GM19438 (cell line): Measurements from ENCODE around the gene PTX4.

Source experiments
- ATAC-seq: cut with Tn5 transposase; IDR thresholded peaks from one replicate; pipeline ENCODE4 v1.9.1; 2021; ENCODE audit warnings: low read depth; ENCODE audit not compliant: unreplicated experiment

The PTX4 gene

DNA sequence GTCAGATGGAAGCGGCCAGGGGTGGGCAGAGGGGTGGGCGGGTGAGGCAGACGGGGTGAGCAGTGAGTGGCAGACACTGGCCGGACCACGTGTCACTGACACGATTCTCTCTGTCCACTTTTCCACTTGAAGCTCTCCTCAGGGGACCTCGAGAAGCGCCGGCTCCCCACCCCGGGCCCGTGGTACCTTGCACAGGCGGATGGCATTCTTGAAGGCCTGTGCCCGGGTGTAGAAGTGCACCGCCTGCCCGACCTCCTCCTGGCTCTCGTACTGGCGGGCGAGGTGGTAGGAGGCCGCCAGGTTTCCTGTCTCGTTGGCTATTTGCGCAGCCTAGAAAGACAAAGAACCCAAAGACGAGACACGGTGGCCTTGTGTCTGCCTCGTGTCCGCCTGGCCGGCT lies 35.6 kb upstream of the PTX4 start:
- ATAC-seq = no peak

- no peak for ATAC-seq
These were observed 35.0 kb upstream of the PTX4 start for GRCh38 chr16:1523581-1524245.

DNA sequence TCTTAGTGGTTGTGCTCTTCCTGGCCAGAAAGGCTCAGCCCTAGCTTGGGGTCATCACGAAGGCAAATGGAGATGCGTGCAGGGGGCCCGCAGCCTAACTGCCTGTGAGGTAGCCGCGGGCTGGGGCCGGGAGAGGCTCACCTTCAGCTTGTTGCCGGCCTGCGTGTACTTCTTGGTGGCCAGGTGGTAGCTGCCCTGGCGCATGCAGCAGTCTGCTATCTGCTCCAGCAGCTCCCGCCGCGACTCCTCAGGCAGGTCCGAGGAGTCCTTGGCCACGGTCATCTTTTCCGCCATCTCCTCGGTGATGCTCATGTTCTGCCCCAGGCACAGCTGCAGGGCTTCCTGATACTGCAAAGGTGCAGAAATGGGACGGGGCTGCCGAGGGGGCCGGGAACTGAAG lies 31.7 kb upstream of the PTX4 start:
- no peak for ATAC-seq

DNA sequence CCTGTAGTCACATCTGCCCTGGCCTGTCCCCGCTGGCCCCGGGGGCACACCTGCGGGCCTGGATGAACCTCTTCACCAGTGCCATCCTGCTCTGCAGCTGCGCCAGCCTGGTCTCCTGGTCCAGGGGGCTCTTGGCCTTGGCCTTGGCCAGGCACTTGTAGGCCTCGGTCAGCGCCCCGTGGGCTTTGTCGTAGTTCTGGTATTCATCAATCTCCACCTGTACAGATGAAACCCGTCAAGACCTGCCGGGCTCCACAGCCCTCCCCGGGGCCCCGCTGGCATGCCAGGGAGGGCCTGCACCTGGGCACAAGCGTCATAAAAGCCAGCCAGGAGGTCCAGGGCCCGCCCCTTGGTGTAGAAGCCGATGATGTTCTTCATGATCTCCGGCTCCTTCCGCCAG lies 31.1 kb upstream of the PTX4 start:
- ATAC-seq = no peak

GRCh38 chr16:1518626-1519135 lies 29.9 kb upstream of the PTX4 start:
- ATAC-seq = no peak

- no peak for ATAC-seq
These were observed 25.8 kb upstream of the PTX4 start for GRCh38 chr16:1514507-1514906.

DNA sequence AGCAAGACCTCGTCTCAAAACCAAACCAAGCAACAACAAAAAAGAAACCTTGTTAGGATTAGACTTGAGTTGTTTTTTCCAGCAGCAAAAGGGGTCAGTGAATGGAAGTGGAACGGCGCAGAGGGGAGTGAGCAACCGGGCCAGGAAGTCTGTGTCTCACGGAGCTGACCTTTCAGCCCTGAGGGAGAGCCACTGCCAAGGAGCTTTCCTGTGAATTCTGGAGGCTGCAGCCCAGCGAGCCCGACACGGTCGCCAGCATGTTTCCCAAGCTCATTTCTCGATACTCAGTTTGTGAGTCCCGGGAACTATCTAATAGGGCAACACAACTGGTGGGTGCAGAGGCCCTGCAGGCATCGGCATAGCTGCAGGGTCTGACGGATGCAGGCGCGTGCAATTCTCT lies 24.0 kb upstream of the PTX4 start:
- no peak for ATAC-seq

GRCh38 chr16:1511662-1512569 lies 23.2 kb upstream of the PTX4 start:
- ATAC-seq = no peak

DNA sequence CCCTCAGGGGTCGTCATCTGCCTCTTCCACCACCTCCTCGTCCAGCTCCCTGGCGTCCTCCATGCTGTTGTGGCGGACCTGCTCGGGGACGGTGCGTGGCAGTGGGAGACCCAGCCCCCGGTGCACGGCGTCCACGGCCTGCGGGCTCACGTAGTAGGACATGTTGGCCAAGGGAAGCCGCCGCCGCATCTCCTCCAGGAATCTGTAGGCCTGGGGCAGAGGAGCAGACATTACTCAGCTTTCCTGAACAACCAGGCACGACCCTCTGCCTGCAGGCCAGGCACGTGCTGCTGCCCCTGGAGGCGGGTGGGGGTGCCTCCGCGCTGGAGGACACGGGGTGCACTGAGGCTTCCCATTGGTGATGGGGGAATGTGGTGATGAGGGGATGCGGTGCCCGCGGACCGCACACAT lies 22.2 kb upstream of the PTX4 start:
- no peak for ATAC-seq

- no peak for ATAC-seq
These were observed 21.5 kb upstream of the PTX4 start for GRCh38 chr16:1510272-1510671.

GRCh38 chr16:1509307-1510221 lies 20.8 kb upstream of the PTX4 start:
- no peak for ATAC-seq

DNA sequence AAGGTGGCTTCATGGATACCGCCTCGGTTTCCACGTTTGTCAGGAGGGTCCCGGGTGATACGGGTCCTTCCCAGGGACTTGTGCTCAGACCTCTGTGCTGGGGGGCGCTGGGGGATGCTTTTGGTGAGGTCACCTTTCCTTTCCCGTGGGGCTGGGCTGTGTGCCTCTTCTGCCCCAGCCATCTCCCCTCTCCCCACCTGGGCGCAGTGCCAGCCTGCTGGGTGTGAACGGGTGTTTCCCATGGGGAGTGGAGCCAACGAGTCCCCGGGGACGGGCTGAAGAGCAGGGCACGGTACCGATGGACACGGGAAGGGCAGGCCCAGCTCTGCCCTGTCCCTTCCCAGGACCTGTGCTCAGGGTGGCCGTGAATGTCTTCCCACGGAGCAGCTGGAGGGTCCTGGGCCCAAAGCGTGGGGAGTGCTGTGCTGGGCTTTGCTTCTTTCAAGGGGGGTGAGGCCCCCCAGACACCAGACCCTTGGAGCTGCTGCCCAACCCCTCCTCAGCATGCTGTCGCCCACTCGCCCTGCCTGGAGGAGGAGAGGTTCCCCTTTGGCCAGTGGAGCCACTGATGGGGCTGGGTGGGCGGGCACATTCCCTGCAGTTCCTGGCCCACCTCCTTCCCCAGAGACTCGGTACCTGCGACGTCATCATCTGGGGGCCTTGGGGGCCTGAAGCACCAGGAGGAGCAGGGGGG lies 19.9 kb upstream of the PTX4 start:
- no peak for ATAC-seq

DNA sequence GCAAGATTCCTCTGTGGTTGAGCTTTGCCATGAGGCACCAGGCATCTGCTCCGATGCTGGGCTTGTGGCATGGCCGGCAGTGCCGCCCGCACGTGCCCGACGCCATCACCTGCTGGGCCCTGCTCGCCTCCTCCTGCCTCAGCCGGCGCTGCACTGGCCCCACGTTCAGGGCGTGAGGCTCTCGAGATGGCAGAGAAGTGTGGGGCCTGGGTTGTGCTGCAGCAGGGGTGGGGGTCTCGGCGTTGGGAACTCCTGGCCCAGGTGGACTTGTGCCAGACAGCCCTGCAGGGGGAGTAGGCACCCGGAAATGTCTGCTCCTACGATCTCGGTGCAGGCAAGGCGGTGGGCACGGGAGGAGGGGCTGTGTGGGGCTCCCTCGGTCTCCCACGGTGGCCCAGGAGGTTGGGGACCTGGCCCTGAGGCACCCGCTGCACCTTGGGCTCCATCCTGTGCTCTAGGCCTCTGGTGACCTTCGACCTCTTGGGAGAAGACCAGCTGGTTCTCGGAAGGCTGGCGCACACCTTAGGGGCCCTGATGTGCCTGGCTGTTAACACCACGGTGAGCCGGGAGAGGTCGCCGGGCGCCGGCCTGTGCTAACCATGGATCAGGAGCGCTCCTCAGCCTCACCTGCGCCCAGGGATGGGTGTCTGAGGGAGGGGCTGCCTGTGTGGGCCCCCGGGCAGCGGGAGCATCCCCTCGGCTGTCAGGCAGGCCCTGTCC lies 17.9 kb upstream of the PTX4 start:
- ATAC-seq = no peak

GRCh38 chr16:1505912-1506311 lies 17.2 kb upstream of the PTX4 start:
- no peak for ATAC-seq

DNA sequence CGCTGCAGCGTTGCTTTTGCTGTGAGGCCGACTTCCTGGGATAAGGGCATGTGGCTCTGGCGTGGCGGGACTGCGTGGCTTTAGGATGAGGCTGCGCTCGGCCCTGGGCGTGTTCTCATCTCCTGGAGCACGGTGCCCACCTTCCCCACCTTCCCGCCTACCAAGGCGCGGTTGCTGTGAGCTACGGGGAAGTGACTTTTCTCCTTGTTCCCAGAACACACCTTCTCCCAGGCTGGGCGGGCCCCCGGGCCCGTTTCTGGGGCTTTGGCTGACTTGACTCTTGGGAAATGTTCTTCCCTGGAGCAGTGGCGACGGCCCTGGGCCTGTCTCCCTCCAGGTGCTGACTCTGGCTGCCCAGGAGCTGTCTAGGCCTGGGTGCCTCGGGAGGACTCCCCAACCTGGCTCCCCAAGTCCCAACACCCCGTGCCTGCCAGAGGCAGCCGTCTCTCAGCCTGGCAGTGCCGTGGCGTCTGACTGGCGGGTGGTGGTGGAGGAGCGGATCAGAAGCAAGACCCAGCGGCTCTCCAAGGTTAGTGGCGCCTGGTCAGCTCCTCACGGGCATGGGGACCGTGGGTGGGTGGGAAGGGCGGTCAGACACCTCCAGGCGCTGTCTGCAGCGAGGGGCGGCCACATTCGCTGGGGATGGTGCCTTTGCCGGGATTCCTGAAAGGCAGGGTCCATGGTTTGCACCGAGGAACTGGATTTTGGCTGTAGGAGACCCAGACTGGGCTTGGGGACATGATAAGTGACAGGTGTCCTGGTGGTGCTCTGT lies 16.5 kb upstream of the PTX4 start:
- ATAC-seq = no peak

- no peak for ATAC-seq
These were observed 14.6 kb upstream of the PTX4 start for GRCh38 chr16:1503110-1503955.

DNA sequence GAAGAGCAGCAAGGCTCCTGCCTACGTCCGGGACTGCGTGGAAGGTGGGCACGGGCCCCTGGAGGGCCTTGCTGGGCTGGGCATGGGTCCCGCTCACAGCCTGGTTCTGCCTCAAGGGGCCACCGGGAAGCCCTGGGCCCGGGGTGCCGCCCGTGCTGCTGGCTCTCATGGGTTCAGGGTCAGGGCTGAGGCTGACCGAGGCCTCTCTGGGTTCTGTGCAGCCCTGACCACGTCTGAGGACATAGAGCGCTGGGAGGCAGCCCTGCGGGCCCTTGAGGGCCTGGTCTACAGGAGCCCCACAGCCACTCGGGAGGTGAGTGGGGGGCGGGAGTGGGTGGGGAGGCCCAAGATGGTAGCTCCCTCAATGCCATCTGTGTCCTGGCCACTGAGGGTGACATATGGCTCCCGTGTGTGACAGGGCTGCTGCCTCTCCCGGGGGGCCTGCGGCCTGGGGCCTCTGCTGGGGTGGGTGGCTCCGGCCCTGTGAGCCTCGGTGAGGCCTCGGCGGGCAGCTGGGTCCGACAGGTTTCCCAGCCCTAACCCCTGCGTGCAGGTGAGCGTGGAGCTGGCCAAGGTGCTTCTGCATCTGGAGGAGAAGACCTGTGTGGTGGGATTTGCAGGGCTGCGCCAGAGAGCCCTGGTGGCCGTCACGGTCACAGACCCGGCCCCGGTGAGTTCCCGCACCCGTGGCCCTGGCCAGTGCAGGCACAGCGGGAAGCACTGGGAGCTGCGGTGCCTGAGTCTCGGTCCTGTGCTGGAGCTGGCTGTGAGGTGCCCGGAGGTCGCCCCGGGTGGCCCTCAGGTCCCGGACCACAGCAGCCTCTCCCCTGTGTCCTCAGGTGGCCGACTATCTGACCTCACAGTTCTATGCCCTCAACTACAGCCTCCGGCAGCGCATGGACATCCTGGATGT lies 13.6 kb upstream of the PTX4 start:
- no peak for ATAC-seq
